H1 (cell line): ENCODE measurements around the gene SNTG2. TPM values are rescaled to one million over a fixed set of nuclear protein-coding genes. Genes with fewer than 3 reads are reported as not detected.

ENCODE experiments used
- CTCF ChIA-PET: fragments of 300-600 bp; sonication (Branson Sonifier 250); formaldehyde crosslinking; loops from one replicate; lab custom pipeline; 2021; ENCODE audit not compliant: partially characterized antibody; lab: Charles Lee
- POLR2A ChIA-PET: fragments of 300-600 bp; sonication (Branson Sonifier 250); formaldehyde crosslinking; loops from one replicate; lab custom pipeline; 2021; ENCODE audit warnings: inconsistent platforms; ENCODE audit not compliant: partially characterized antibody; lab: Charles Lee
- DNase-seq, 2 experiments: peaks; one replicate each; pipeline versions ENCODE4 v3.0.0 to v3.0.0-alpha.2; 2010 to 2022; ENCODE audit warnings: low spot score in 2 of 2, low read depth in 1 of 2, mixed read lengths in 1 of 2
- FAIRE-seq: peaks from 2 replicates; lab custom pipeline; 2011; peaks lifted over from hg19 to GRCh38; lab: Jason Lieb, UNC
- H2AFZ ChIP-seq: 2 replicates; pipeline ENCODE4 v1.8.1; 2012; ENCODE audit warnings: low read length, inconsistent platforms
- H2AK5ac ChIP-seq: 2 replicates; pipeline ENCODE4 v1.6.1; 2013; ENCODE audit warnings: low read depth, low read length
- H2BK120ac ChIP-seq: replicated peaks from 2 replicates; pipeline ENCODE3; 2013; ENCODE audit warnings: low read depth, low read length, inconsistent platforms
- H2BK12ac ChIP-seq: 2 replicates; pipeline ENCODE4 v1.6.1; 2013; ENCODE audit warnings: low read depth, low read length
- H2BK15ac ChIP-seq: 2 replicates; pipeline ENCODE4 v1.6.1; 2013; ENCODE audit warnings: low read length
- H2BK20ac ChIP-seq: 2 replicates; pipeline ENCODE4 v1.6.1; 2013; ENCODE audit warnings: low read length
- H2BK5ac ChIP-seq: 2 replicates; pipeline ENCODE4 v1.6.1; 2013; ENCODE audit warnings: low read depth, low read length
- H3K14ac ChIP-seq: 2 replicates; pipeline ENCODE4 v1.6.1; 2013; ENCODE audit warnings: inconsistent platforms; ENCODE audit not compliant: insufficient read length
- H3K18ac ChIP-seq: 2 replicates; pipeline ENCODE4 v1.6.1; 2013; ENCODE audit warnings: low read length; ENCODE audit errors: extremely low read depth
- H3K23ac ChIP-seq: 2 replicates; pipeline ENCODE4 v1.6.1; 2013; ENCODE audit warnings: inconsistent platforms; ENCODE audit not compliant: insufficient read length
- H3K23me2 ChIP-seq: 2 replicates; pipeline ENCODE4 v1.6.1; 2013; ENCODE audit warnings: low read depth, low read length
- H3K27ac ChIP-seq: 2 replicates; pipeline ENCODE4 v1.6.1; 2011; ENCODE audit warnings: low read depth, low read length, inconsistent platforms
- H3K27me3 ChIP-seq, 4 experiments: replicated peaks in 1 of 4; 1 replicate in 1 of 4; 2 replicates in 3 of 4; pipeline versions ENCODE4 v1.6.1 to v1.8.1; 2011 to 2013; ENCODE audit warnings: low read length in 3 of 4, mild to moderate bottlenecking in 3 of 4, inconsistent platforms in 2 of 4, mixed read lengths in 2 of 4, moderate library complexity in 1 of 4; ENCODE audit not compliant: control insufficient read depth in 3 of 4, insufficient read depth in 3 of 4; ENCODE audit errors: extremely low read depth in 1 of 4
- H3K36me3 ChIP-seq, 4 experiments: 2 replicates each; pipeline versions ENCODE4 v1.6.1 to v1.8.1; 2011 to 2013; ENCODE audit warnings: mild to moderate bottlenecking in 4 of 4, low read length in 3 of 4, moderate library complexity in 2 of 4, control low read depth in 1 of 4, inconsistent platforms in 1 of 4; ENCODE audit not compliant: insufficient read depth in 4 of 4, control insufficient read depth in 2 of 4
- H3K4ac ChIP-seq: replicated peaks from 2 replicates; pipeline ENCODE3; 2013; ENCODE audit warnings: low read length, low read depth, mixed read lengths, inconsistent platforms; ENCODE audit not compliant: insufficient read length
- H3K4me1 ChIP-seq, 4 experiments: replicated peaks in 1 of 4; 1 replicate in 1 of 4; 2 replicates in 3 of 4; pipeline versions ENCODE4 v1.6.1 to v1.8.1; 2011 to 2013; ENCODE audit warnings: low read length in 3 of 4, inconsistent platforms in 2 of 4, mixed read lengths in 1 of 4; ENCODE audit not compliant: insufficient read depth in 4 of 4, control insufficient read depth in 3 of 4
- H3K4me2 ChIP-seq, 2 experiments: 2 replicates each; pipeline versions ENCODE4 v1.6.1 to v1.8.1; 2011 to 2013; ENCODE audit warnings: low read depth in 2 of 2, low read length in 2 of 2, control low read depth in 1 of 2, inconsistent platforms in 1 of 2, mild to moderate bottlenecking in 1 of 2; ENCODE audit not compliant: insufficient read depth in 1 of 2
- H3K4me3 ChIP-seq, 4 experiments: fragments of 200-600, 300-600 bp in 1 of 4; sonication (generic), shearing (Covaris generic), sonication (Bioruptor Twin) in 1 of 4; 2 replicates each; pipeline versions ENCODE4 v1.5.1 to v1.8.1; 2011 to 2016; ENCODE audit warnings: low read length in 4 of 4, low read depth in 3 of 4, control low read depth in 2 of 4, inconsistent platforms in 2 of 4, mild to moderate bottlenecking in 2 of 4, mixed read lengths in 1 of 4, moderate library complexity in 1 of 4; ENCODE audit not compliant: insufficient read depth in 2 of 4; ENCODE audit errors: extremely low read depth in 1 of 4
- H3K56ac ChIP-seq: replicated peaks from 2 replicates; pipeline ENCODE3; 2013; ENCODE audit warnings: low read depth, mild to moderate bottlenecking, mixed read lengths, low read length, inconsistent platforms; ENCODE audit not compliant: insufficient read length
- H3K79me1 ChIP-seq: 2 replicates; pipeline ENCODE4 v1.6.1; 2013; ENCODE audit warnings: low read depth, low read length, control low read depth
- H3K79me2 ChIP-seq, 2 experiments: 2 replicates each; pipeline versions ENCODE4 v1.6.1 to v1.8.1; 2012 to 2013; ENCODE audit warnings: low read length in 2 of 2, mild to moderate bottlenecking in 2 of 2, inconsistent platforms in 1 of 2; ENCODE audit not compliant: insufficient read depth in 2 of 2, control insufficient read depth in 1 of 2
- H3K9ac ChIP-seq, 4 experiments: replicated peaks in 1 of 4; 1 replicate in 1 of 4; 2 replicates in 3 of 4; pipeline versions ENCODE4 v1.6.1 to v1.8.1; 2011 to 2013; ENCODE audit warnings: low read depth in 3 of 4, low read length in 3 of 4, control low read depth in 2 of 4, mild to moderate bottlenecking in 2 of 4, moderate library complexity in 2 of 4, inconsistent platforms in 1 of 4; ENCODE audit errors: extremely low read depth in 1 of 4
- H3K9me3 ChIP-seq, 2 experiments: 2 replicates each; pipeline versions ENCODE4 v1.6.1 to v1.8.1; 2012 to 2013; ENCODE audit warnings: mild to moderate bottlenecking in 2 of 2, moderate library complexity in 2 of 2, control low read depth in 1 of 2, inconsistent platforms in 1 of 2, low read depth in 1 of 2, low read length in 1 of 2, mixed read lengths in 1 of 2; ENCODE audit not compliant: insufficient read depth in 2 of 2
- H4K20me1 ChIP-seq, 2 experiments: replicated peaks in 1 of 2; 2 replicates each; pipeline versions ENCODE3 to v1.8.1; 2011 to 2013; ENCODE audit warnings: inconsistent platforms in 2 of 2, low read length in 2 of 2, mild to moderate bottlenecking in 1 of 2; ENCODE audit not compliant: insufficient read depth in 2 of 2, control insufficient read depth in 1 of 2
- H4K5ac ChIP-seq: 2 replicates; pipeline ENCODE4 v1.6.1; 2013; ENCODE audit warnings: low read length, low read depth, mixed read lengths, inconsistent platforms; ENCODE audit not compliant: insufficient read length
- H4K8ac ChIP-seq: 2 replicates; pipeline ENCODE4 v1.8.0; 2013; ENCODE audit warnings: mild to moderate bottlenecking, moderate library complexity, low read length, inconsistent platforms; ENCODE audit not compliant: insufficient read depth; ENCODE audit errors: extremely low read depth
- H4K91ac ChIP-seq: replicated peaks from 2 replicates; pipeline ENCODE3; 2013; ENCODE audit warnings: low read length, mixed read lengths, inconsistent platforms; ENCODE audit not compliant: insufficient read length
- BCL11A ChIP-seq, 2 experiments: IDR thresholded peaks; one replicate each; pipeline ENCODE4 v1.6.1; 2011; ENCODE audit warnings: low read depth in 2 of 2, low read length in 2 of 2, mild to moderate bottlenecking in 2 of 2
- CHD1 ChIP-seq: IDR thresholded peaks from 2 replicates; pipeline ENCODE4 v1.6.1; 2012; ENCODE audit warnings: low read depth, low read length, improper control_type of control experiment
- CHD2 ChIP-seq: IDR thresholded peaks from 2 replicates; pipeline ENCODE4 v1.6.1; 2012; ENCODE audit warnings: low read length, improper control_type of control experiment
- CTCF ChIP-seq, 3 experiments: IDR thresholded peaks; 1 replicate in 2 of 3; 2 replicates in 1 of 3; pipeline versions ENCODE4 v1.5.1 to v1.6.1; 2011; ENCODE audit warnings: low read length in 3 of 3, mild to moderate bottlenecking in 3 of 3, inconsistent platforms in 2 of 3, low read depth in 1 of 3, moderate library complexity in 1 of 3; ENCODE audit not compliant: insufficient read depth in 1 of 3; ENCODE audit errors: control extremely low read depth in 1 of 3
- GABPA ChIP-seq: IDR thresholded peaks from 2 replicates; pipeline ENCODE4 v1.6.1; 2011; ENCODE audit warnings: mild to moderate bottlenecking, low read length, moderate library complexity, borderline replicate concordance; ENCODE audit not compliant: insufficient read depth
- POLR2AphosphoS5 ChIP-seq: IDR thresholded peaks from 2 replicates; pipeline ENCODE4 v1.6.1; 2011; ENCODE audit warnings: low read depth, low read length
- RAD21 ChIP-seq, 2 experiments: IDR thresholded peaks in 1 of 2; conservative IDR thresholded peaks in 1 of 2; 2 replicates each; pipeline ENCODE4 v1.6.1; 2011; ENCODE audit warnings: low read depth in 2 of 2, low read length in 2 of 2, improper control_type of control experiment in 1 of 2, inconsistent platforms in 1 of 2, mild to moderate bottlenecking in 1 of 2, moderate library complexity in 1 of 2
- SIX5 ChIP-seq: IDR thresholded peaks from 2 replicates; pipeline ENCODE4 v1.6.1; 2011; ENCODE audit warnings: mild to moderate bottlenecking, low read depth, low read length
- TAF7 ChIP-seq: optimal IDR thresholded peaks from 2 replicates; pipeline ENCODE3; 2011; ENCODE audit warnings: low read depth, mild to moderate bottlenecking, inconsistent platforms, low read length, moderate library complexity, borderline replicate concordance
- USF2 ChIP-seq: IDR thresholded peaks from 2 replicates; pipeline ENCODE4 v1.6.1; 2011; ENCODE audit warnings: low read length, improper control_type of control experiment
- WGBS, 2 experiments: shearing (Covaris generic) in 1 of 2; methylation state at CpG; one replicate each; pipeline versions ENCODE4 v1.1.6 to v1.1.7; 2013 to 2015; ENCODE audit warnings: low lambda C conversion rate in 2 of 2, mixed read lengths in 2 of 2, inconsistent platforms in 1 of 2, low coverage in 1 of 2, missing lambda C conversion rate in 1 of 2; ENCODE audit not compliant: insufficient replicate concordance in 2 of 2, insufficient coverage in 1 of 2, insufficient read length in 1 of 2; ENCODE audit errors: extremely low coverage in 1 of 2, missing lambda C conversion rate in 1 of 2; 5-methylcytosine and 5-hydroxymethylcytosine counted together
- polyA plus RNA-seq, 7 experiments: library from polyadenylated mRNA; depleted of rRNA in 3 of 7; stranded (reverse) in 5 of 7; unstranded in 2 of 7; fragments of >200 nt in 5 of 7; fragments of 200-250 nt in 2 of 7; gene quantifications; 1 replicate in 5 of 7; 2 replicates in 1 of 7; 4 replicates in 1 of 7; pipeline versions ENCODE4 v1.2.1 to v1.2.3, GENCODE V29; 2011 to 2013; ENCODE audit warnings: missing spikeins in 2 of 7, mixed read lengths in 2 of 7
- total RNA-seq: library from RNA; stranded (reverse); fragmentation: NEBNext Ultra II Directional; extraction: Animal tissue kit (Norgen Biotek cat#: 25700); gene quantifications from 2 replicates; pipeline ENCODE4 v1.2.1, GENCODE V29; 2021

Gene SNTG2
- total and polyA plus RNA-seq, 2 of the 8 experiments (the other 6 are each of a cell fraction or from before 2014, with no cell fraction given) = 6.6 to 18.1 TPM

GRCh38 chr2:1134629-1135028 is 184.0 kb downstream of the SNTG2 start:
- no peak overlapping the region for H4K5ac ChIP-seq
- no peak overlapping the region for H2BK120ac ChIP-seq
- no peaks in the 10 kb centered on the region; a peak in 2 of 8 replicates for H3K36me3 ChIP-seq
- no peak overlapping the region for H3K14ac ChIP-seq
- ChIA-PET POLR2A (no interaction called here), CTCF (interaction anchor here (0.7 to 1.8 kb wide), 7 partner anchors 10 to 420 kb away, joined by 3 to 8 read pairs (median 3); no protein-coding TSS in a partner anchor)
- H3K18ac ChIP-seq = no peak overlapping the region
- no peaks in the 10 kb centered on the region for H3K79me2 ChIP-seq
- no peaks in the 10 kb centered on the region for H3K4me1 ChIP-seq
- no peak overlapping the region for H4K91ac ChIP-seq
- WGBS, 2 experiments = 88% methylated on average over 20 of the region's 20 CpGs; no CpG with 5 or more reads in 1 of the 2 experiments
- FAIRE-seq (no peak), DNase-seq (no peak)
- H3K56ac ChIP-seq = no peak overlapping the region
- H2AFZ ChIP-seq = no peak overlapping the region
- H3K79me1 ChIP-seq = no peaks in the 10 kb centered on the region; the same call in 1 of the 2 replicates
- H3K23ac ChIP-seq = no peak overlapping the region
- H2BK15ac ChIP-seq = no peak overlapping the region
- H4K20me1 ChIP-seq = peaks cover 0 to 3% of the 10 kb centered on the region in 2 experiments
- no peak overlapping the region for H3K9ac ChIP-seq
- H2BK12ac ChIP-seq = no peak overlapping the region
- no peaks in the 10 kb centered on the region for H3K27me3 ChIP-seq
- no peak overlapping the region for H3K27ac ChIP-seq
- no peaks in the 10 kb centered on the region for H3K9me3 ChIP-seq
- H3K4ac ChIP-seq = no peak overlapping the region
- H4K8ac ChIP-seq = no peak overlapping the region
- no peak overlapping the region for H3K4me2 ChIP-seq
- no peak overlapping the region for H2BK5ac ChIP-seq
- no peak overlapping the region for H3K4me3 ChIP-seq
- no peak overlapping the region for H2AK5ac ChIP-seq
- H2BK20ac ChIP-seq = no peak overlapping the region
- H3K23me2 ChIP-seq = no peaks in the 10 kb centered on the region; the same call in 1 of the 2 replicates
- TF ChIP-seq CHD2 (no peak), SIX5 (no peak), BCL11A (IDR thresholded peaks at IDR 0.05; ENCODE audit: low read depth in 2 of 2, low read length in 2 of 2) (no peak), GABPA (no peak), USF2 (no peak), POLR2AphosphoS5 (no peak), CTCF (IDR thresholded peaks at IDR 0.05; ENCODE audit: control extremely low read depth in 1 of 3, insufficient read depth in 1 of 3, low read depth in 1 of 3, low read length in 3 of 3) (no peak), TAF7 (no peak), RAD21 (IDR thresholded peaks at IDR 0.05 in 1 of 2, conservative IDR thresholded peaks at IDR 0.05 in 1 of 2; ENCODE audit: low read depth in 2 of 2, low read length in 2 of 2) (no peak), CHD1 (no peak)
